IMR-90 (cell line): ENCODE measurements around the gene XRCC4. TPM values are rescaled to one million over a fixed set of nuclear protein-coding genes. Genes with fewer than 3 reads are reported as not detected.

Experiments
- ATAC-seq: fragments of 200-7000 bp; cut with Tn5 transposase; 2 replicates; pipeline ENCODE4 v1.9.1; 2020; ENCODE audit warnings: low read depth, mild to moderate bottlenecking, moderate library complexity
- BruUV-seq: library from RNA; stranded (reverse); fragments of 400-500 nt; replicated peaks from 2 replicates; lab custom pipeline; 2021; lab: Mats Ljungman, UMichigan
- CTCF ChIA-PET: fragments of 300-600 bp; formaldehyde crosslinking; extraction: SDS; loops from one replicate; lab custom pipeline; 2021; ENCODE audit warnings: antibody characterized with exemption; lab: Yijun Ruan, JAX
- POLR2A ChIA-PET: fragments of 300-600 bp; sonication (Branson Sonifier 250); formaldehyde crosslinking; loops from one replicate; lab custom pipeline; 2022; ENCODE audit warnings: antibody characterized with exemption; ENCODE audit not compliant: unreplicated experiment; lab: Charles Lee
- DNase-seq: peaks from one replicate; pipeline ENCODE4 v3.0.0; 2013
- H2AFZ ChIP-seq: replicated peaks from 2 replicates; pipeline ENCODE3; 2013; ENCODE audit warnings: low read length, mild to moderate bottlenecking; ENCODE audit not compliant: poor library complexity
- H2AK5ac ChIP-seq: 2 replicates; pipeline ENCODE4 v1.6.1; 2013; ENCODE audit warnings: low read depth, low read length, inconsistent platforms
- H2AK9ac ChIP-seq: replicated peaks from 2 replicates; pipeline ENCODE3; 2013; ENCODE audit warnings: mild to moderate bottlenecking, low read depth, low read length, moderate library complexity; ENCODE audit not compliant: poor library complexity
- H2BK120ac ChIP-seq: 2 replicates; pipeline ENCODE4 v1.6.1; 2013; ENCODE audit warnings: low read depth, low read length, inconsistent platforms
- H2BK15ac ChIP-seq: 3 replicates; pipeline ENCODE4 v1.6.1; 2013; ENCODE audit warnings: low read depth, low read length, inconsistent platforms
- H2BK20ac ChIP-seq: 2 replicates; pipeline ENCODE4 v1.6.1; 2013; ENCODE audit warnings: low read depth, mild to moderate bottlenecking, inconsistent platforms, low read length, moderate library complexity
- H2BK5ac ChIP-seq: 2 replicates; pipeline ENCODE4 v1.6.1; 2013; ENCODE audit warnings: mild to moderate bottlenecking, low read depth, low read length, inconsistent platforms; ENCODE audit not compliant: poor library complexity, severe bottlenecking
- H3K14ac ChIP-seq: replicated peaks from 2 replicates; pipeline ENCODE4 v1.6.1; 2013; ENCODE audit warnings: low read depth, low read length, inconsistent platforms
- H3K18ac ChIP-seq: 2 replicates; pipeline ENCODE4 v1.6.1; 2013; ENCODE audit warnings: low read depth, low read length, control low read depth
- H3K23ac ChIP-seq: 2 replicates; pipeline ENCODE4 v1.6.1; 2013; ENCODE audit warnings: low read depth, low read length, inconsistent platforms
- H3K27ac ChIP-seq: 2 replicates; pipeline ENCODE4 v1.5.1; 2013; ENCODE audit warnings: mild to moderate bottlenecking, control low read depth, low read length; ENCODE audit not compliant: insufficient read depth
- H3K27me3 ChIP-seq: 2 replicates; pipeline ENCODE4 v1.6.1; 2013; ENCODE audit warnings: low read length; ENCODE audit not compliant: control insufficient read depth, insufficient read depth
- H3K36me3 ChIP-seq: 2 replicates; pipeline ENCODE4 v1.6.1; 2013; ENCODE audit warnings: low read length, mixed read lengths; ENCODE audit not compliant: control insufficient read depth, insufficient read depth
- H3K4ac ChIP-seq: 2 replicates; pipeline ENCODE4 v1.6.1; 2013; ENCODE audit warnings: low read depth, low read length, inconsistent platforms
- H3K4me1 ChIP-seq: 2 replicates; pipeline ENCODE4 v1.6.1; 2013; ENCODE audit warnings: low read length, mixed read lengths; ENCODE audit not compliant: control insufficient read depth, insufficient read depth
- H3K4me2 ChIP-seq: 2 replicates; pipeline ENCODE4 v1.6.1; 2013; ENCODE audit warnings: low read depth, mild to moderate bottlenecking, control low read depth, low read length, moderate library complexity
- H3K4me3 ChIP-seq: 2 replicates; pipeline ENCODE4 v1.5.1; 2013; ENCODE audit warnings: low read depth, mild to moderate bottlenecking, control low read depth, low read length, moderate library complexity; ENCODE audit not compliant: insufficient read depth
- H3K56ac ChIP-seq: 2 replicates; pipeline ENCODE4 v1.6.1; 2013; ENCODE audit warnings: low read length, inconsistent platforms; ENCODE audit not compliant: insufficient read depth; ENCODE audit errors: extremely low read depth
- H3K79me1 ChIP-seq, 2 experiments: 2 replicates each; pipeline ENCODE4 v1.6.1; 2013; ENCODE audit warnings: low read length in 2 of 2, inconsistent platforms in 1 of 2, low read depth in 1 of 2
- H3K9ac ChIP-seq: 2 replicates; pipeline ENCODE4 v1.6.1; 2013; ENCODE audit warnings: low read depth, low read length, control low read depth
- H3K9me1 ChIP-seq: 2 replicates; pipeline ENCODE4 v1.6.1; 2013; ENCODE audit warnings: low read length, inconsistent platforms; ENCODE audit not compliant: insufficient read depth
- H3K9me3 ChIP-seq: 2 replicates; pipeline ENCODE4 v1.6.1; 2013; ENCODE audit warnings: low read length; ENCODE audit not compliant: control insufficient read depth, insufficient read depth
- H4K20me1 ChIP-seq: 2 replicates; pipeline ENCODE4 v1.6.1; 2013; ENCODE audit warnings: low read length, inconsistent platforms; ENCODE audit not compliant: insufficient read depth
- H4K5ac ChIP-seq: 2 replicates; pipeline ENCODE4 v1.6.1; 2013; ENCODE audit warnings: mild to moderate bottlenecking, low read depth, low read length, control low read depth
- H4K8ac ChIP-seq, 2 experiments: 2 replicates each; pipeline ENCODE4 v1.6.1; 2013; ENCODE audit warnings: low read depth in 2 of 2, low read length in 2 of 2, control low read depth in 1 of 2, inconsistent platforms in 1 of 2
- H4K91ac ChIP-seq: 2 replicates; pipeline ENCODE4 v1.6.1; 2013; ENCODE audit warnings: low read depth, low read length, inconsistent platforms; ENCODE audit not compliant: insufficient read depth
- BHLHE40 ChIP-seq: fragments of 150-350 bp; IDR thresholded peaks from 2 replicates; pipeline ENCODE4 v1.6.1; 2016; ENCODE audit warnings: mild to moderate bottlenecking, low read depth, low read length
- FOS ChIP-seq: fragments of 150-350 bp; IDR thresholded peaks from 2 replicates; pipeline ENCODE4 v1.6.1; 2016; ENCODE audit warnings: low read depth, low read length
- MAFK ChIP-seq: IDR thresholded peaks from 2 replicates; pipeline ENCODE4 v1.6.1; 2012; ENCODE audit warnings: low read depth, low read length, improper control_type of control experiment
- MXI1 ChIP-seq: IDR thresholded peaks from 2 replicates; pipeline ENCODE4 v1.6.1; 2012; ENCODE audit warnings: low read depth, mild to moderate bottlenecking, low read length, moderate library complexity, borderline replicate concordance
- POLR2A ChIP-seq: IDR thresholded peaks from 2 replicates; pipeline ENCODE4 v1.6.1; 2012; ENCODE audit warnings: mild to moderate bottlenecking, low read depth, low read length
- RCOR1 ChIP-seq: IDR thresholded peaks from 2 replicates; pipeline ENCODE4 v1.6.1; 2012; ENCODE audit warnings: mild to moderate bottlenecking, low read length, improper control_type of control experiment; ENCODE audit not compliant: insufficient replicate concordance
- WGBS, 2 experiments: methylation state at CpG; one replicate each; pipeline versions ENCODE4 v1.1.5 to v1.1.7; 2013; ENCODE audit warnings: missing lambda C conversion rate in 2 of 2; ENCODE audit not compliant: insufficient read length in 1 of 2; ENCODE audit errors: extremely low coverage in 2 of 2; 5-methylcytosine and 5-hydroxymethylcytosine counted together
- dilution Hi-C: fragments of 300-500 bp; cut with HindIII; formaldehyde crosslinking; loops from one replicate; pipeline ENCODE4 v1.14.3; 2018; ENCODE audit warnings: low sequenced_read_pairs; ENCODE audit not compliant: unreplicated experiment
- in situ Hi-C: fragments of 300-500 bp; cut with MboI; formaldehyde crosslinking; loops from 3 replicates; pipeline ENCODE4 v1.14.3; 2019; ENCODE audit warnings: low sequenced_read_pairs, inconsistent platforms, mixed read lengths
- intact Hi-C: fragments of 100-400 bp; cut with micrococcal nuclease; formaldehyde crosslinking; loops from 2 replicates; pipeline ENCODE4 v1.10.0; 2022
- polyA plus RNA-seq, 3 experiments: library from polyadenylated mRNA; depleted of rRNA; stranded (reverse); fragments of >200 nt; gene quantifications; 2 replicates each; pipeline ENCODE4 v1.2.3, GENCODE V29; 2012; ENCODE audit warnings: low replicate concordance in 1 of 3
- total RNA-seq: library from RNA; depleted of rRNA; stranded (reverse); fragments of >200 nt; gene quantifications from 2 replicates; pipeline ENCODE4 v1.2.3, GENCODE V29; 2012
- TF ChIP-seq, protein P1 (sequence below): conservative IDR thresholded peaks from 2 replicates; pipeline ENCODE4 v1.5.1; 2012; ENCODE audit warnings: mild to moderate bottlenecking, low read depth, low read length, improper control_type of control experiment
- TF ChIP-seq, protein P2 (sequence below): fragments of 150-350 bp; IDR thresholded peaks from 2 replicates; pipeline ENCODE4 v1.6.1; 2017; ENCODE audit warnings: mild to moderate bottlenecking, antibody characterized with exemption, low read length, low read depth
- TF ChIP-seq, protein P3 (sequence below): fragments of 150-350 bp; IDR thresholded peaks from 2 replicates; pipeline ENCODE4 v1.6.1; 2016; ENCODE audit warnings: low read depth, mild to moderate bottlenecking, low read length, moderate library complexity, borderline replicate concordance

Gene XRCC4
- total and polyA plus RNA-seq, 2 of the 4 experiments (the other 2 are of a cell fraction), result 3.5 to 4.7 TPM

DNA sequence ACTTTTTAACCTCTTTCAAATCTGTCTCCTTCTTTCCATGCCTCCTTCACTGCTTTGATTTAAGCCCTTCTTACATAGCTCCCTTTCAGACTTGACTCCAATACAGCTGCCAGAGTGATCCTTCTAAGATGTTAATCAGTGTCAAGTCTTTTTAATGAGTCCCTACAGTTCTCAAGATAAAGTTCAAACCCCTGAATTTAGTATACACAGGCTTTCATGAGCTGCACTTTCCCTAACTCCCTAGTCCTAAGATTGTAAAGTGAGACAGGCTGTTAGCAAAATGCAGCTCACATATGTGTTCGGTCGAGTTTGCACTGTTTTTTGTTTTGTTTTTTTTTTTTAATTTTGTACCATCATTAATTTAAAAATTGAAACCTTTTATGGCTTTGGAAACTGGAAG, 203.8 kb downstream of the XRCC4 start:
- Histone ChIP-seq H3K36me3 (no peaks in the 10 kb centered on the region), H3K79me1 (no peaks in the 10 kb centered on the region), H3K9ac (no peak overlapping the region), H2AK9ac (no peak overlapping the region), H3K18ac (no peak overlapping the region), H2BK15ac (no peak overlapping the region), H3K4me2 (no peak overlapping the region), H2BK5ac (no peak overlapping the region), H3K4me1 (no peaks in the 10 kb centered on the region; the same call in 1 of the 2 replicates), H3K27me3 (no peaks in the 10 kb centered on the region), H3K9me1 (no peaks in the 10 kb centered on the region), H3K9me3 (no peaks in the 10 kb centered on the region), H3K56ac (no peak overlapping the region), H4K5ac (no peak overlapping the region), H4K20me1 (no peaks in the 10 kb centered on the region), H3K4me3 (no peak overlapping the region), H2BK20ac (no peak overlapping the region), H3K14ac (no peak overlapping the region), H4K91ac (no peak overlapping the region), H2BK120ac (no peak overlapping the region), H3K27ac (no peak overlapping the region), H3K23ac (no peak overlapping the region), H2AFZ (no peak overlapping the region), H2AK5ac (no peak overlapping the region), H4K8ac (no peak overlapping the region), H3K4ac (no peak overlapping the region)
- no TSS peak for BruUV-seq
- no peak for DNase-seq
- POLR2A ChIA-PET, result no interaction called here
- dilution Hi-C loops, result no loop called here
- no peak for ATAC-seq
- in situ Hi-C loops, result no loop called here
- intact Hi-C loops, result no loop called here
- no CpG with 5 or more reads among the region's 2 CpGs for WGBS, 2 experiments
- CTCF ChIA-PET, result interaction anchor here (0.6 to 1.2 kb wide), 3 partner anchors 10 to 130 kb away, joined by 3 to 4 read pairs (median 4); no protein-coding TSS in a partner anchor
- TF ChIP-seq BHLHE40 (no peak), RCOR1 (no peak), FOS (no peak), POLR2A (no peak), MXI1 (no peak), MAFK (no peak)
- TF ChIP-seq, protein P1, sequence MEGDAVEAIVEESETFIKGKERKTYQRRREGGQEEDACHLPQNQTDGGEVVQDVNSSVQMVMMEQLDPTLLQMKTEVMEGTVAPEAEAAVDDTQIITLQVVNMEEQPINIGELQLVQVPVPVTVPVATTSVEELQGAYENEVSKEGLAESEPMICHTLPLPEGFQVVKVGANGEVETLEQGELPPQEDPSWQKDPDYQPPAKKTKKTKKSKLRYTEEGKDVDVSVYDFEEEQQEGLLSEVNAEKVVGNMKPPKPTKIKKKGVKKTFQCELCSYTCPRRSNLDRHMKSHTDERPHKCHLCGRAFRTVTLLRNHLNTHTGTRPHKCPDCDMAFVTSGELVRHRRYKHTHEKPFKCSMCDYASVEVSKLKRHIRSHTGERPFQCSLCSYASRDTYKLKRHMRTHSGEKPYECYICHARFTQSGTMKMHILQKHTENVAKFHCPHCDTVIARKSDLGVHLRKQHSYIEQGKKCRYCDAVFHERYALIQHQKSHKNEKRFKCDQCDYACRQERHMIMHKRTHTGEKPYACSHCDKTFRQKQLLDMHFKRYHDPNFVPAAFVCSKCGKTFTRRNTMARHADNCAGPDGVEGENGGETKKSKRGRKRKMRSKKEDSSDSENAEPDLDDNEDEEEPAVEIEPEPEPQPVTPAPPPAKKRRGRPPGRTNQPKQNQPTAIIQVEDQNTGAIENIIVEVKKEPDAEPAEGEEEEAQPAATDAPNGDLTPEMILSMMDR, result no peak
- TF ChIP-seq, protein P2, sequence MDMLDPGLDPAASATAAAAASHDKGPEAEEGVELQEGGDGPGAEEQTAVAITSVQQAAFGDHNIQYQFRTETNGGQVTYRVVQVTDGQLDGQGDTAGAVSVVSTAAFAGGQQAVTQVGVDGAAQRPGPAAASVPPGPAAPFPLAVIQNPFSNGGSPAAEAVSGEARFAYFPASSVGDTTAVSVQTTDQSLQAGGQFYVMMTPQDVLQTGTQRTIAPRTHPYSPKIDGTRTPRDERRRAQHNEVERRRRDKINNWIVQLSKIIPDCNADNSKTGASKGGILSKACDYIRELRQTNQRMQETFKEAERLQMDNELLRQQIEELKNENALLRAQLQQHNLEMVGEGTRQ, result no peak
- TF ChIP-seq, protein P3, sequence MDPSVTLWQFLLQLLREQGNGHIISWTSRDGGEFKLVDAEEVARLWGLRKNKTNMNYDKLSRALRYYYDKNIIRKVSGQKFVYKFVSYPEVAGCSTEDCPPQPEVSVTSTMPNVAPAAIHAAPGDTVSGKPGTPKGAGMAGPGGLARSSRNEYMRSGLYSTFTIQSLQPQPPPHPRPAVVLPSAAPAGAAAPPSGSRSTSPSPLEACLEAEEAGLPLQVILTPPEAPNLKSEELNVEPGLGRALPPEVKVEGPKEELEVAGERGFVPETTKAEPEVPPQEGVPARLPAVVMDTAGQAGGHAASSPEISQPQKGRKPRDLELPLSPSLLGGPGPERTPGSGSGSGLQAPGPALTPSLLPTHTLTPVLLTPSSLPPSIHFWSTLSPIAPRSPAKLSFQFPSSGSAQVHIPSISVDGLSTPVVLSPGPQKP, result no peak
